HG03575 (cell line): Measurements from ENCODE around the gene GRK4.
A peak's percentile ranks its signal among the peaks of the same experiment; 100 is the strongest.
"Not testable (repeated sequence)": the region's sequence is repeated elsewhere in the genome, so short reads cannot be mapped to it uniquely, and the experiment has no call there.

Experiments
- ATAC-seq: cut with Tn5 transposase; IDR thresholded peaks from one replicate; pipeline ENCODE4 v1.9.1; 2021; ENCODE audit not compliant: unreplicated experiment, insufficient number of reproducible peaks, low FRiP score; ENCODE audit errors: extremely low read depth

GRK4 gene

DNA sequence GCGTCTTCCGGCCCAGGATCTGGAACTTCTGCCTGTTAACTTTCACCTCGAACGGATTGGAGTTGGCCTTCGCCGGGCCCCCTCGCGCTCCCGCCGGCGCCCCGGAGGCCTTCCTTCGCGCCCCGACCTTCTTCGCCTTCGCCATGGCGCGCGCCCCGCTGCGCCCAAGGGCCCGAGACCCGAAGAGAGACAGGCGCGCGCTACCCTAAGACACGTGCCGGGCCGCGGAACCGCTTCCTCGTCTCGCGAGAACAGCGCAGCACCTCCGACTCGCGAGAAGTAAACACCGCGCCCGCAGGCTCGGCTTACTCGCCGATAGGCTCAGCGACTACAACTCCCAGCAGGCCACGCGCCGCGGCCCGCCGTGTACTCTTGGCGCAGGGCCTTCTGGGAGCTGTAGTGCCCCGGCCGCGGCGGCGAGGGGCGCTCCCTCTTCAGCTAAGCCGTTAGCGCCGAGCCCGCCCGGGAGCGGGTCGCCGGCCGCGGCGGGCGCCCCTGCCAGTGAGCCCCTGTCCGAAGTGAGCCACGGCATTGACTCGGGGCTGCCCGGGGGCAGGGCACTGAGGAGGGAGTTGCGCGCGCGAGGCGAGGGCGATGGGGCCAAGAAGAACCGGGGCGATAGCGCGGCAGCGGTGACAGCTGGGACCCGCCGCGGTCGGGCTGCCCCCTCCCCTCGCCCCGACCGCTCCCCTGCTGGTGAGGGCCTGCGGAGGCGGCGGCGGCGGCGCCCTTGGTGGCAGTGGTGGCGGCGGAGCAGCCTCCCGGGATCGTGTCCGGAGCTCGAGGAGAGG is at the start of gene GRK4, which contains the start of gene NOP14:
TSS of gene GRK4 (plus strand) at position 397 of the 791 bp plus-strand sequence. CDS start 500 bp downstream, outside the sequence.
TSS of gene NOP14 (minus strand) at position 232 of the 791 bp plus-strand sequence. CDS start at position 145, 87 bp downstream.
- peak; percentile 42 for ATAC-seq

GRCh38 chr4:2914256-2915126 is 48.9 kb upstream of the GRK4 start:
- no peak for ATAC-seq

DNA sequence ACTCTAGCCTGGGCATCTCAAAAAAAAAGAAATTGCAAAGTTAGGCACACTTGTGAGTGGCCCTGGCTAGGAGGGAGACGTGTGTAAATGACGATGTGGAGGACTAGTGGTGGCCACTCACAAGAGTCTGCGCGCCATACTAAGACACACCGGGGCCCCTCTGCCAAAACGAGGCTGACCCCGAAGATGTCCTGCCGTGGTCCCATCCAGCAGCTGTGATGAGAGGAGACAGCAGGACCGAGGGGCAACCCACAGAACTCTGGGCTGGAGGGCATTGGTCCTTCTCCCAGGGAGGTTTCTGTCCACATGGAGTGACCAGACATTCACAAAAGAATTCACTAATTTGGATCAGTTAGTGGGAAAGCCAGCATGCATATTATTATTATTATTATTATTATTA is 47.6 kb upstream of the GRK4 start:
- ATAC-seq, result no peak

- not testable (repeated sequence) for ATAC-seq
These were observed 46.7 kb upstream of the GRK4 start for GRCh38 chr4:2916696-2917095.

- ATAC-seq, result not testable (repeated sequence)
These were observed 45.1 kb upstream of the GRK4 start for GRCh38 chr4:2918300-2918699.

- not testable (repeated sequence) for ATAC-seq
These were observed 44.7 kb upstream of the GRK4 start for GRCh38 chr4:2918714-2919113.

GRCh38 chr4:2922453-2923101 is 40.8 kb upstream of the GRK4 start:
- not testable (repeated sequence) for ATAC-seq

- ATAC-seq, result no peak
These were observed 40.2 kb upstream of the GRK4 start for GRCh38 chr4:2923141-2923551.

DNA sequence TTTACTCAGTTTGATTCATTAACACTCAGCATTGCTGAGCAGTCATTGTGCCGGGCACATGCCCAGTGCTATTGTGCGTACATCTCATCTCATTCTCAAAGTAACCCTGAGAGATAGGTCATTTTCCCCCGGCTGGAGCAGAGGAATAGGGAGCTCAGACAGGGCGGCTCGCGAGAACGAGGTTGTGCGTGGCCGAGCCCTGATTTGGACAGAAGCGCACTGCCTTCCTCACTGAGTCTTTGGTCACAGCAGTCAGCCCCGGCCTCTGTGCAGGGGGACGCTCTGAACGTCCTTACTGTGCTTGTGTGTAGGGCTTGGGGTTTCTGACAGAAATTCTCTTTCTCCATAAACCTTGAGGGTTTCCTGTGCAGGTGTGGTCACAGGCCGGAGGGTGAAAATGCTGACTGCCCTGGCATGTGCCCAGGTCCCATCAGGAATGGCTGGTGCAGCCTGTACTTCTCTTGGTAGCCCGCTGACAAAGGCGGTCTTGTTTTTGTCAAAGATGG is 39.6 kb upstream of the GRK4 start:
- no peak for ATAC-seq

DNA sequence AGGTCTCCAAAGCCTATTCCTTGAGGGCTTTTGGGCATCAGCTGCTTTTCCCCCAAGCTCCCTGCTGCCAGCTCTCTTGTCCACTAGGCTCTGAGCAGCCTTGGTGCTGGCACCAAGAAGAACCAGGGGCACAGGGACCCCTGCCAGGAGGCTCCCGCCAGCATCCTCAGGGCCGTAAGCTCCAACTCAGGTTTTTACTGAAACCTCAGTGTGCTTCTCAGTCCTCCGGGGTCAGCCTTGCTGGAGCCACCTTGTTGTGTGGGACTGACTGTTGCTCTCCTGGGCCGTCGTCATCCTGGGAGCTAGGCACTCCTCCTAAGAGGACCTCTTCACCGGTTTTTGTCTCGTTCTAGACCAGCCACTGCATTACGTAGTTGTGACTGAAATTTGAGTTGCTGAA is 39.1 kb upstream of the GRK4 start:
- no peak for ATAC-seq

DNA sequence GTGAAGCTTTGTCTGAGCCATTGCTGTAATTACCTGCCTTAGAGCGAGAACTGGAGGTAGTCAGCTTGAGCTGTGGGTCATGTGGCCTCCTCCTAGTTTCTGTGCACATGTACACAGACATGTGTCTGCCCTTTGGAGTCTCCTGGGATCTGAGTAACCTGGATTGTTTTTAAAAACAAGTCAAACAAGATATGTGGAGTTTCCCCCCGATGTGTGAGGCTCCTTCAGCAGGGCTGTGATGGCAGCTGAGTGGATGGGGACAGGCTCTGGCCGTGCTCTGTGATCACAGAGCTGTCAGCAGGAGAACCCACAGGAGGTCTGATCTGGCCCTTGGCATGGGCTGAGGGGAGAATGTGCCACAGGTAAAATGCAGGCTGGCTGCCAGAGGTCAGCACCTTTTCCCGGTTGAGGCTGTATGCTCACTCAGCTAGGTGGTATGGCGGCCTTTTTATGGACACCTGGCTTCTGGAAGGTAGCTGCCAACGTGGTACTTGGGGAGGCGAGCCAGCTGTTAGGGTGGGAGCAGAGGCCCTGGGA is 38.5 kb upstream of the GRK4 start:
- no peak for ATAC-seq

DNA sequence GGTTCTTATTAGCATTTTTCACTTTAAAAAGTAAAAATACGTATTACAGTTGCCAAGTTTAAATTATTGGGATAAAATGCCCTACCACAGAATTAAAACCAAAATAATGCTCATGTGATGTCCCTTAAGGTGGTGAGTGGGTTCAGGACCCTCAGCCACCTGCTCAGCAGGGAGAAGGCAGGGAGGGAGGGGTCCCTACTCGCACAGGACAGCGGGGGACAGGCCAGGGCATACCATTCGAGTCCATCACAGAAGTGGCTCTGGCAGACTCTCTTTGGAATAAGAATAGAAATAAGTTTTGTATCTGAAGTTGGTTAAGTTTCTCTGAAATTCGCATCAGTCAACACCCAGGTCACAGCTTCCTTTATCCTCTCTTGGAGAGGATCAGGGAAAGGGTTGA is 37.9 kb upstream of the GRK4 start:
- no peak for ATAC-seq

DNA sequence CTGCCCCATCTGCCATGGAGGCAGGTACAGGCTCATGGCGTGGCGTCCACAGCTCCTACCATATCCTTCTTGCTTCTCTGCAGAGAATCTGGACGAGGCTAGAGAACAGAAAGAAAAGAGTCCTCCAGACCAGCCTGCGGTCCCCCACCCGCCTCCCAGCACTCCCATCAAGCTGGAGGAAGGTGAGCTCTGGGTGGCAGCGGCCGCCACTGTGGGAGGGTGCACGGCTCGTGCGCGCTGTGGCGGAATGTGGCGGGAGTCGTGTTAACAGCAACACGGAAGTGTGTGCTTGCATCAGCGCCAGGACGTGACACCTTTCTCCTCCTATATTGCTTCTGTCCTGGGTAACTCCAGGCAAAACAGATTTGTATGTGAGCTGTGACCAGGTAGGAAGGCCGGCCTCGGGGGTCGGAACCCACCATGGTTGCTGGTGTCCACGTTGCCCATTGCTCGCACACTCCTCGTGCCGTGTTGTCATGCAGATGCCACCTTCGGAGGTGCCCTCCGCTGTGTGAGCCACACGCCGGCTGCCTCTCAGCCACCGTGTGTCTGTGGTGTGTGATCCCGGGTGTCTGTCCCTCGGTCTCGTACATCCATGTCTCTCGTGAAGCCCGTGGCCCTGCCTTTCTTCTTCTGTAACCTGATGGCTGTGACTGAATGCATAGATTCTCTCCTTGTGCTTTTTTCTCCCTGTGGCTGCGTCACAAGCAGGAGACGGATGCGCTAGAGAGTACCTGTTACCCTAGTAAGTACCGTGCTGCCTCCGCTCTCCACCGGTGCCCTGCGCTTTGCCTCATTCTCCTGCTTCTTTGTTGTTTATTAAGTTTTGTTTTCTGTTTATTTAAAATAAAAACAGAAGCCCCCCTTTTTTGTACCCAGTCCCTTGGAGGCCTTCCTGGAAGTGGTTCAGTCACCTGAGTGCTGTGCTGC is 37.2 kb upstream of the GRK4 start:
- no peak for ATAC-seq

DNA sequence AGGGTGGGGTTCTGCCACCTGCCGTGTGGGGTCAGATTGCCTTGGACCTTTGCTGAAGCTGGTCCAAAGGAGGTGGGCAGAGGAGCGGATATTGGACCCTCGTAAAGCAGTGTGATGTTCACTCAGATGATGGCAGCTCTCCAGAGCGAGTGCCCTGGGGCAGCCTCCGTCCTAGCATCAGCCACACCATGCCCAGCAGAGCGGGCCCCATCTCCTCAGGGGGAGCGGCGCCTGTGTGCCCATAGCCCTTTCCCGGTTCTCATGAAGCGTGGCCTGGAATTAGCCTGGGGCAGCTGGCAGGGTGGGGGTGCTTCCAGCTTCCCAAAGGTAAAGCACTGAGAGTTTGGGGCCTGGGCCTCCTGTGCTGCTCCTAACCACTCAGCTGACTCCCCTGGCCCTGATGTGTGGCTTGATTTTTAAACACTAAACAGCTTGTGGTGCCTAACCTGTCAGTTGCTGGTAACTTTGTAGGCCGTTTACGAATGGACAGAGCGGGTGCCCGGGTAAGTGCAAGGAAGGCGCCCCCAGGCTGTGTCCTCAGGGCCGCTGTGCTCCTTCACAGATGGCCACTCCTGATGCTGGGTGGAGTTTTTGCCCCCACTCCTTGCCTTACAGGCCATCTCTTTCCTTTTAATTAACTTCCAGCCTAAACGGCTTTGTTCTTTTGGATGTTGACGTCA is 36.2 kb upstream of the GRK4 start:
- ATAC-seq, result no peak

DNA sequence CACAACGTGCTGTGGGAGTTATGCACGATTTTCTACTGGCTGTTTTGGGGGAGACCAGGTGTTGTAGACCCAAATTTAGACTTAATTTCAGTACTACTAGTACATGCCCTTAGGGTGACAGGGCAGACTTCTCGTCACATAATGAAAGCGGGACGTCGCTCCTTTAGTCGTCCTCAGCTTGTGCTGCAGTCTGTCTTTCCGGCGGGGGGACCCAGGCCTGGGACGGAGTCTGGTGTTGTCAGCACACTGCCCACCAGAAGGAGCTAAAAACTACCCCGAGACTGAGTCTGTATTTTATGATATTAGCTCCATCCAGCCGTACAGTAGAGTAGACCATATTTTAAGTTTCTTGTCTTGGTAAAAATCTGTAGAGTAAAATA is 35.7 kb upstream of the GRK4 start:
- no peak for ATAC-seq

DNA sequence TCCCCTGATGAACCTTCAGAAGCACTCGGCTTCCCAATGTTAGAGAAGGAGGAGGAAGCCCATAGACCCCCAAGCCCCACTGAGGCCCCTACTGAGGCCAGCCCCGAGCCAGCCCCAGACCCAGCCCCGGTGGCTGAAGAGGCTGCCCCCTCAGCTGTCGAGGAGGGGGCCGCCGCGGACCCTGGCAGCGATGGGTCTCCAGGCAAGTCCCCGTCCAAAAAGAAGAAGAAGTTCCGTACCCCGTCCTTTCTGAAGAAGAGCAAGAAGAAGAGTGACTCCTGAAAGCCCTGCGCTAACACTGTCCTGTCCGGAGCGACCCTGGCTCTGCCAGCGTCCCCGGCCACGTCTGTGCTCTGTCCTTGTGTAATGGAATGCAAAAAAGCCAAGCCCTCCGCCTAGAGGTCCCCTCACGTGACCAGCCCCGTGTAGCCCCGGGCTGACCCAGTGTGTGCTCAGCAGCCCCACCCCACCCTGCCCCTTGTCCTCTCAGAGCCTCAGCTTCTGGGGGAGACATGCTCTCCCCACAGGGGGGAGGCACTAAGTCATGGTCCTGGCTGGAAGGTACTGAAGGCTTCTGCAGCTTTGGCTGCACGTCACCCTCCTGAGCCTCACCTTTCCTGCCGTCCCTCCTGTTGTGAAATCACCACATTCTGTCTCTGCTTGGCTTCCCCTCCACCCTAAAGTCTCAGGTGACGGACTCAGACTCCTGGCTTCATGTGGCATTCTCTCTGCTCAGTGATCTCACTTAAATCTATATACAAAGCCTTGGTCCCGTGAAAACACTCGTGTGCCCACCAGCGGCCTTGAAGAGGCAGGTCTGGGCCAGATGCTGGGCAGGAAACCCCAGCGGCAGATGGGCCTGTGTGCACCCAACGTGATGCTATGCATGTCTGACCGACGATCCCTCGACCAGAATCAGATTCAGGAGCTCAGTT is 34.9 kb upstream of the GRK4 start:
- no peak for ATAC-seq

- no peak for ATAC-seq
These were observed 33.9 kb upstream of the GRK4 start for GRCh38 chr4:2929469-2929868.
